Measurements from ENCODE around the gene DHH. TPM values are rescaled to one million over a fixed set of nuclear protein-coding genes. Genes with fewer than 3 reads are reported as not detected.

Gene DHH
- total and polyA plus RNA-seq, 8 donors, result 0.10 to 1.1 (median 0.22) TPM; not detected in 2

GRCh38 chr12:49049566-49050224, 44.9 kb downstream of the DHH start:
- H3K27me3 ChIP-seq, result no peaks in the 10 kb centered on the region
- DNase-seq, result no peak
- intact Hi-C loops (cut with DNase I; ENCODE audit: low total_unique reads), result no loop called here
- TF ChIP-seq POLR2A (IDR thresholded peaks at IDR 0.05), result no peak
- TF ChIP-seq POLR2AphosphoS5 (IDR thresholded peaks at IDR 0.05), result no peak
- no peak for TF ChIP-seq CTCF (IDR thresholded peaks at IDR 0.05)
- TF ChIP-seq EP300 (IDR thresholded peaks at IDR 0.05), result no peak
- peaks cover 99 to 100% (median 100%) of the 10 kb centered on the region in 4 donors for H3K36me3 ChIP-seq
- no peak overlapping the region for H3K27ac ChIP-seq
- H3K4me3 ChIP-seq, result no peak overlapping the region
- H3K9me3 ChIP-seq, result no peaks in the 10 kb centered on the region
- H3K4me1 ChIP-seq, result peaks cover 0 to 10% (median 4%) of the 10 kb centered on the region in 4 donors
- WGBS, 5 donors, result 82 to 87% (median 84%) methylated on average over 20 of the region's 20 CpGs

GRCh38 chr12:49048953-49049352, 45.6 kb downstream of the DHH start:
- no peak for TF ChIP-seq EP300 (IDR thresholded peaks at IDR 0.05)

GRCh38 chr12:49046129-49046895, 48.3 kb downstream of the DHH start:
- no peak for DNase-seq
- Histone ChIP-seq H3K9me3 (no peaks in the 10 kb centered on the region), H3K4me3 (no peak overlapping the region), H3K4me1 (no peaks in the 10 kb centered on the region), H3K27me3 (no peaks in the 10 kb centered on the region), H3K27ac (no peak overlapping the region), H3K36me3 (peaks cover 99 to 100% (median 100%) of the 10 kb centered on the region in 4 donors)
- intact Hi-C loops (cut with DNase I; ENCODE audit: low total_unique reads), result no loop called here
- 88 to 92% (median 91%) methylated on average over 11 to 12 of the region's 12 CpGs for WGBS, 5 donors
- no peak for TF ChIP-seq POLR2A (IDR thresholded peaks at IDR 0.05)
- TF ChIP-seq CTCF (IDR thresholded peaks at IDR 0.05), result no peak
- no peak for TF ChIP-seq POLR2AphosphoS5 (IDR thresholded peaks at IDR 0.05)
- no peak for TF ChIP-seq EP300 (IDR thresholded peaks at IDR 0.05)

More at GRCh38 chr12:49048953-49049352, 45.6 kb downstream of the DHH start:
- H3K4me3 ChIP-seq, result no peak overlapping the region
- WGBS, 5 donors, result 88 to 95% (median 92%) methylated on average over 4 to 10 of the region's 10 CpGs
- H3K9me3 ChIP-seq, result no peaks in the 10 kb centered on the region
- no peaks in the 10 kb centered on the region for H3K27me3 ChIP-seq
- peaks cover 0 to 2% (median 0%) of the 10 kb centered on the region in 4 donors for H3K4me1 ChIP-seq
- H3K27ac ChIP-seq, result no peak overlapping the region
- peaks cover 99 to 100% (median 100%) of the 10 kb centered on the region in 4 donors for H3K36me3 ChIP-seq
- intact Hi-C loops (cut with DNase I; ENCODE audit: low total_unique reads), result no loop called here
- DNase-seq, result no peak

- peaks cover 99 to 100% (median 100%) of the 10 kb centered on the region in 4 donors for H3K36me3 ChIP-seq
- WGBS, 5 donors, result 95 to 98% (median 95%) methylated on average over 12 of the region's 12 CpGs
- no peaks in the 10 kb centered on the region for H3K9me3 ChIP-seq
- H3K27me3 ChIP-seq, result no peaks in the 10 kb centered on the region
- no peaks in the 10 kb centered on the region for H3K4me1 ChIP-seq
- TF ChIP-seq POLR2AphosphoS5 (IDR thresholded peaks at IDR 0.05), result no peak
- no peak for TF ChIP-seq POLR2A (IDR thresholded peaks at IDR 0.05)
- TF ChIP-seq CTCF (IDR thresholded peaks at IDR 0.05), result no peak
- TF ChIP-seq EP300 (IDR thresholded peaks at IDR 0.05), result no peak
- intact Hi-C loops (cut with DNase I; ENCODE audit: low total_unique reads), result no loop called here
- H3K4me3 ChIP-seq, result no peak overlapping the region
- no peak for DNase-seq
- no peak overlapping the region for H3K27ac ChIP-seq
Observed at GRCh38 chr12:49044660-49045059, 49.9 kb downstream of the DHH start.
